ENCODE data around the gene IRF2BPL. TPM values are rescaled to one million over a fixed set of nuclear protein-coding genes. Genes with fewer than 3 reads are reported as not detected.
A peak's percentile ranks its signal among the peaks of the same experiment; 100 is the strongest.

Gene IRF2BPL
- total RNA-seq, 1 experiment from 2014 or later = 83.3 TPM

DNA sequence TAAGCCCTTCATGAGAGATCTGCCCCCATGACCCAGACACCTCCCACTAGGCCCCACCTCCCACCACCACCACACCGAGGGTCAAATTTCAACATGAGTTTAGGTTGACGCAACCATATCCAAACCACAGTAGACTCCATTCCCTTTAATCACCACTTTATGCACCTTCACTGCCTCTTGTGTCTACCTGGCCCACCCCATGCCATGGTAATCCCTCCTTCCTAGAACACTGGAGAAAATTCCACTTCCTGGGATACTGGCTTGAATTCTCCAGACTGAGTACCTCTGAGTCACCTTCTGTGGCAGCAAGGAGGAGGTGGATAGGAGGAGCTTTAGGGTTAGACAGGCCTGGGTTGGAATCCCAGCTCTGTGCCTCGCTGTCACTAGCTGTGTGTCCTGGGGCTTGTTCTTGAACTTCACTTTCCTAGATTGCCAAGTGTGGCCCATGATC, 43.5 kb upstream of the IRF2BPL start:
- BruUV-seq (replicated peaks) = no TSS peak
- no peak overlapping the region for H3K4me3 ChIP-seq (ENCODE audit: low read depth in 2 of 2, low read length in 2 of 2)
- H3K9me3 ChIP-seq (ENCODE audit: control insufficient read depth, insufficient read depth, low read depth, low read length) = no peaks in the 10 kb centered on the region
- peak overlapping the region; percentile 57; the same call in 1 of the 2 replicates for H3K27ac ChIP-seq (ENCODE audit: low read length)
- intact Hi-C loops (cut with micrococcal nuclease; ENCODE audit: unreplicated experiment) (loop anchor here (2.0 kb wide), 1 partner anchor 159 kb away; no protein-coding TSS in a partner anchor), in situ Hi-C loops (cut with HindIII; ENCODE audit: low pct_unique_long_range_greater_than_20kb, low sequenced_read_pairs) (no loop called here)
- ATAC-seq (no peak), DNase-seq (ENCODE audit: low read depth, low spot score) (no peak)
- H3K27me3 ChIP-seq (ENCODE audit: control insufficient read depth, insufficient read depth, low read length) = no peaks in the 10 kb centered on the region
- H3K36me3 ChIP-seq (ENCODE audit: control insufficient read depth, insufficient read depth, low read length) = no peaks in the 10 kb centered on the region
- H3K4me1 ChIP-seq (ENCODE audit: control insufficient read depth, insufficient read depth, low read length) = peaks cover 37% of the 10 kb centered on the region
- TF ChIP-seq POLR2AphosphoS5 (IDR thresholded peaks at IDR 0.05; ENCODE audit: low read depth, low read length) (no peak), TCF7L2 (IDR thresholded peaks at IDR 0.05; ENCODE audit: low read depth, low read length) (no peak), SIN3A (IDR thresholded peaks at IDR 0.05; ENCODE audit: borderline replicate concordance, insufficient read depth, low read depth, low read length) (no peak)
- TF ChIP-seq, protein P1, sequence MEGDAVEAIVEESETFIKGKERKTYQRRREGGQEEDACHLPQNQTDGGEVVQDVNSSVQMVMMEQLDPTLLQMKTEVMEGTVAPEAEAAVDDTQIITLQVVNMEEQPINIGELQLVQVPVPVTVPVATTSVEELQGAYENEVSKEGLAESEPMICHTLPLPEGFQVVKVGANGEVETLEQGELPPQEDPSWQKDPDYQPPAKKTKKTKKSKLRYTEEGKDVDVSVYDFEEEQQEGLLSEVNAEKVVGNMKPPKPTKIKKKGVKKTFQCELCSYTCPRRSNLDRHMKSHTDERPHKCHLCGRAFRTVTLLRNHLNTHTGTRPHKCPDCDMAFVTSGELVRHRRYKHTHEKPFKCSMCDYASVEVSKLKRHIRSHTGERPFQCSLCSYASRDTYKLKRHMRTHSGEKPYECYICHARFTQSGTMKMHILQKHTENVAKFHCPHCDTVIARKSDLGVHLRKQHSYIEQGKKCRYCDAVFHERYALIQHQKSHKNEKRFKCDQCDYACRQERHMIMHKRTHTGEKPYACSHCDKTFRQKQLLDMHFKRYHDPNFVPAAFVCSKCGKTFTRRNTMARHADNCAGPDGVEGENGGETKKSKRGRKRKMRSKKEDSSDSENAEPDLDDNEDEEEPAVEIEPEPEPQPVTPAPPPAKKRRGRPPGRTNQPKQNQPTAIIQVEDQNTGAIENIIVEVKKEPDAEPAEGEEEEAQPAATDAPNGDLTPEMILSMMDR (IDR thresholded peaks at IDR 0.05) = no peak
- TF ChIP-seq, protein P2, sequence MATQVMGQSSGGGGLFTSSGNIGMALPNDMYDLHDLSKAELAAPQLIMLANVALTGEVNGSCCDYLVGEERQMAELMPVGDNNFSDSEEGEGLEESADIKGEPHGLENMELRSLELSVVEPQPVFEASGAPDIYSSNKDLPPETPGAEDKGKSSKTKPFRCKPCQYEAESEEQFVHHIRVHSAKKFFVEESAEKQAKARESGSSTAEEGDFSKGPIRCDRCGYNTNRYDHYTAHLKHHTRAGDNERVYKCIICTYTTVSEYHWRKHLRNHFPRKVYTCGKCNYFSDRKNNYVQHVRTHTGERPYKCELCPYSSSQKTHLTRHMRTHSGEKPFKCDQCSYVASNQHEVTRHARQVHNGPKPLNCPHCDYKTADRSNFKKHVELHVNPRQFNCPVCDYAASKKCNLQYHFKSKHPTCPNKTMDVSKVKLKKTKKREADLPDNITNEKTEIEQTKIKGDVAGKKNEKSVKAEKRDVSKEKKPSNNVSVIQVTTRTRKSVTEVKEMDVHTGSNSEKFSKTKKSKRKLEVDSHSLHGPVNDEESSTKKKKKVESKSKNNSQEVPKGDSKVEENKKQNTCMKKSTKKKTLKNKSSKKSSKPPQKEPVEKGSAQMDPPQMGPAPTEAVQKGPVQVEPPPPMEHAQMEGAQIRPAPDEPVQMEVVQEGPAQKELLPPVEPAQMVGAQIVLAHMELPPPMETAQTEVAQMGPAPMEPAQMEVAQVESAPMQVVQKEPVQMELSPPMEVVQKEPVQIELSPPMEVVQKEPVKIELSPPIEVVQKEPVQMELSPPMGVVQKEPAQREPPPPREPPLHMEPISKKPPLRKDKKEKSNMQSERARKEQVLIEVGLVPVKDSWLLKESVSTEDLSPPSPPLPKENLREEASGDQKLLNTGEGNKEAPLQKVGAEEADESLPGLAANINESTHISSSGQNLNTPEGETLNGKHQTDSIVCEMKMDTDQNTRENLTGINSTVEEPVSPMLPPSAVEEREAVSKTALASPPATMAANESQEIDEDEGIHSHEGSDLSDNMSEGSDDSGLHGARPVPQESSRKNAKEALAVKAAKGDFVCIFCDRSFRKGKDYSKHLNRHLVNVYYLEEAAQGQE (IDR thresholded peaks at IDR 0.05; ENCODE audit: insufficient read depth in 1 of 2, low read depth in 2 of 2, low read length in 1 of 2) = no peak
- POLR2A ChIA-PET = no interaction called here
- CTCF ChIA-PET = interaction anchor here (2.4 kb wide), 1 partner anchor 199 kb away, joined by 11 read pairs; no protein-coding TSS in a partner anchor

DNA sequence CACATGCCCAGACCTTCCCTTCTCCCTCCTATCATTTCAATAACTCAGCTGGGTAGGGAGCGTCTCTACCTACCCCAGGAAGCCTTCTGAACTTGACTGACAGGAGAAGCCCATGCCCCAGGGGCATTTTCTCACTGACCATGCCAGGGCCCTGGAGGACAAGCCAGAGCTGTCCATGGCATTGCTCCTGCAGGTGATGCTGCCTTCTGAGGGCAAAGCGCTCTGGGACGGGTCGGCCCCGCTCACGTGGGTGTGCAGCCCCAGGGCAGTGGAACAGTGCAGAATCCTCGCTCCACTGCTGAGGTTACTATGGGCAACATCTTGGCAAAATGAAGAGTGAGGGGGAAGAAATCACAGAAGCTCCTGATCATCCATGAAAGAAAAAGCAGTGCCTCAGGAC, 41.0 kb upstream of the IRF2BPL start:
- in situ Hi-C loops (cut with HindIII; ENCODE audit: low pct_unique_long_range_greater_than_20kb, low sequenced_read_pairs) = no loop called here

More for the DNA sequence above, 41.0 kb upstream of the IRF2BPL start:
- Histone ChIP-seq H3K27me3 (ENCODE audit: control insufficient read depth, insufficient read depth, low read length) (no peaks in the 10 kb centered on the region), H3K36me3 (ENCODE audit: control insufficient read depth, insufficient read depth, low read length) (no peaks in the 10 kb centered on the region), H3K9me3 (ENCODE audit: control insufficient read depth, insufficient read depth, low read depth, low read length) (no peaks in the 10 kb centered on the region), H3K4me3 (ENCODE audit: low read depth in 2 of 2, low read length in 2 of 2) (no peak overlapping the region), H3K27ac (ENCODE audit: low read length) (peak overlapping the region; percentile 91), H3K4me1 (ENCODE audit: control insufficient read depth, insufficient read depth, low read length) (peaks cover 45% of the 10 kb centered on the region)
- no TSS peak for BruUV-seq (replicated peaks)
- DNase-seq (ENCODE audit: low read depth, low spot score) (no peak), ATAC-seq (no peak)
- intact Hi-C loops (cut with micrococcal nuclease; ENCODE audit: unreplicated experiment) = loop anchor here (2.0 to 5.0 kb wide), 2 partner anchors 41 to 112 kb away; partner anchors contain the start of gene IRF2BPL
- POLR2A ChIA-PET = no interaction called here
- CTCF ChIA-PET = interaction anchor here (0.7 to 2.4 kb wide), 7 partner anchors 17 to 362 kb away, joined by 3 to 24 read pairs (median 10); no protein-coding TSS in a partner anchor
- TF ChIP-seq SIN3A (IDR thresholded peaks at IDR 0.05; ENCODE audit: borderline replicate concordance, insufficient read depth, low read depth, low read length) = no peak
- TF ChIP-seq, protein P2 (IDR thresholded peaks at IDR 0.05; ENCODE audit: insufficient read depth in 1 of 2, low read depth in 2 of 2, low read length in 1 of 2) = no peak
- TF ChIP-seq TCF7L2 (IDR thresholded peaks at IDR 0.05; ENCODE audit: low read depth, low read length) = no peak
- TF ChIP-seq POLR2AphosphoS5 (IDR thresholded peaks at IDR 0.05; ENCODE audit: low read depth, low read length) = no peak
- TF ChIP-seq, protein P1 (IDR thresholded peaks at IDR 0.05) = no peak

All from Panc1 (cell line).